SK-N-SH (cell line): Measurements from ENCODE around the gene BEST2.

Experiments
- FOXJ3 ChIP-seq: sonication (generic); formaldehyde crosslinking; IDR thresholded peaks from 2 replicates; pipeline ENCODE4 v1.5.1; 2020; ENCODE audit warnings: mild to moderate bottlenecking, missing genetic modification reagents
- PBX3 ChIP-seq: IDR thresholded peaks from 2 replicates; pipeline ENCODE4; 2012

DNA sequence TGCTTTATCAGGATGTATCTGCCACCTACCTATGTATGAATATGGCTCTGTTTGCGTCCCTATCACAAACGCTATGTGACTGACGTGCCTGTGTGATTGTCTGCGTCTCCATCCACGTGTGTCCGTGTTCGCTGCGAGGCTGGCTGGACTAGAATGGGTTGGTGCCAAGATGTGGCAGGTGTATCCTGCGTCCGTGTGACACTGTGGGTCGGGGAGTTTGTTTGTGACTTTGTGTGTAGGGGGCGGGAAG, 30.5 kb downstream of the BEST2 start:
- TF ChIP-seq FOXJ3 (CRISPR knock-in tag) (no peak), PBX3 (no peak)
